SK-N-MC (cell line): ENCODE results near the gene KMT2C.

Experiments
- EZH2 ChIP-seq: fragments of 200-600 bp; sonication (generic); IDR thresholded peaks from one replicate; pipeline ENCODE4 v1.6.1; 2017; ENCODE audit warnings: antibody characterized with exemption
- POLR2AphosphoS5 ChIP-seq: IDR thresholded peaks from 2 replicates; pipeline ENCODE4 v1.6.1; 2012; ENCODE audit warnings: mild to moderate bottlenecking, low read depth, low read length, borderline replicate concordance

GRCh38 chr7:152086513-152086912 is 349.3 kb downstream of the KMT2C start:
- TF ChIP-seq EZH2 (no peak), POLR2AphosphoS5 (no peak)
